ENCODE results near the gene OR5L2. TPM values are rescaled to one million over a fixed set of nuclear protein-coding genes. Genes with fewer than 3 reads are reported as not detected.
A peak's percentile ranks its signal among the peaks of the same experiment; 100 is the strongest.
"Not testable (repeated sequence)": the region's sequence is repeated elsewhere in the genome, so short reads cannot be mapped to it uniquely, and the experiment has no call there.

Gene OR5L2
- total RNA-seq, 4 donors from 2014 or later = not detected

DNA sequence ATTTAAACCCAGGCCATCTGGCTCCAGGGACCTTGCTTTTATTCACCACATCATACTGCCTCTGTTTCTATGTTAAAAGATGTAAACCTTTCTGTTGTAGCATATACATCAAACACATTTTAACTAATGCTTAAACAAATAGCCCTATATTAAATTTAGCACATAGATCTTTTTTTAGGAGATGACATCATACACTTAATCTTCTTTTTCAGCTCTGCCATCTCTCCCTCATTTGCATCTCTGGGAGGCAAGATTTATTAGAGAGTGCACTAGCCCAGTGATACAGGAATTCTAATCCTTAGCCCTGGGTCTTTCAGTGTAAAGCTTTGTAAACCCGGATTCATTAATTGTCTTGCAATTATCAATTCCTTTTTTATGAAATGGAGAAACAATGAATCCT, 25.1 kb downstream of the OR5L2 start:
- ATAC-seq = no peak
- 83 to 88% methylated on average over 1 of the region's 1 CpG for WGBS, 2 donors (ENCODE audit: low coverage in 1 of 2)
- H3K27ac ChIP-seq = no peak overlapping the region

DNA sequence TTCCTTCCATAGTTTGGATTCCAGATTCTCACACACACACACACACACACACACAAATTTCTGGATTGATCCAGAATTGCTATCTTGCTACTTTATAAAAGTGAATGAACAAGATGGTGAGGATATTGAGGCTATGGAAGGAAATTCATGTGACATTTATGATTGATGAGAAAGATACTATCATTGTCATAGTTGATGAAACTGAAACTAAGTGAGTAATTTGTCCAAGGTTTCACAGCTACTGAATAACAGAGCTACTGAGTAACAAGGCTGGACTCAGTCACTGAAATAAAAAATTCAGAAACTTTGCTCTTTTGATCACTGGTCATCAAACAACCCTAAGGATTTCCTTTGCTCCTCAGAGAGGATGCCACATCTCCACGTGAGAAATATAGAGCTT, 27.7 kb downstream of the OR5L2 start:
- Histone ChIP-seq H3K27ac (no peak overlapping the region), H3K4me3 (no peak overlapping the region), H3K4me1 (no peaks in the 10 kb centered on the region), H3K36me3 (no peaks in the 10 kb centered on the region), H3K27me3 (peaks cover 6% of the 10 kb centered on the region), H3K9me3 (no peaks in the 10 kb centered on the region)
- TF ChIP-seq EP300 (IDR thresholded peaks at IDR 0.05) = no peak
- TF ChIP-seq, protein P1, sequence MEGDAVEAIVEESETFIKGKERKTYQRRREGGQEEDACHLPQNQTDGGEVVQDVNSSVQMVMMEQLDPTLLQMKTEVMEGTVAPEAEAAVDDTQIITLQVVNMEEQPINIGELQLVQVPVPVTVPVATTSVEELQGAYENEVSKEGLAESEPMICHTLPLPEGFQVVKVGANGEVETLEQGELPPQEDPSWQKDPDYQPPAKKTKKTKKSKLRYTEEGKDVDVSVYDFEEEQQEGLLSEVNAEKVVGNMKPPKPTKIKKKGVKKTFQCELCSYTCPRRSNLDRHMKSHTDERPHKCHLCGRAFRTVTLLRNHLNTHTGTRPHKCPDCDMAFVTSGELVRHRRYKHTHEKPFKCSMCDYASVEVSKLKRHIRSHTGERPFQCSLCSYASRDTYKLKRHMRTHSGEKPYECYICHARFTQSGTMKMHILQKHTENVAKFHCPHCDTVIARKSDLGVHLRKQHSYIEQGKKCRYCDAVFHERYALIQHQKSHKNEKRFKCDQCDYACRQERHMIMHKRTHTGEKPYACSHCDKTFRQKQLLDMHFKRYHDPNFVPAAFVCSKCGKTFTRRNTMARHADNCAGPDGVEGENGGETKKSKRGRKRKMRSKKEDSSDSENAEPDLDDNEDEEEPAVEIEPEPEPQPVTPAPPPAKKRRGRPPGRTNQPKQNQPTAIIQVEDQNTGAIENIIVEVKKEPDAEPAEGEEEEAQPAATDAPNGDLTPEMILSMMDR (IDR thresholded peaks at IDR 0.05) = no peak
- TF ChIP-seq POLR2AphosphoS5 (IDR thresholded peaks at IDR 0.05) = no peak
- TF ChIP-seq POLR2A (IDR thresholded peaks at IDR 0.05) = no peak
- ATAC-seq = no peak
- WGBS, 2 donors (ENCODE audit: low coverage in 1 of 2) = 0 to 63% methylated on average over 1 of the region's 1 CpG

More for the DNA sequence above, 25.1 kb downstream of the OR5L2 start:
- H3K36me3 ChIP-seq = no peaks in the 10 kb centered on the region
- no peaks in the 10 kb centered on the region for H3K4me1 ChIP-seq
- peaks cover 5% of the 10 kb centered on the region for H3K27me3 ChIP-seq
- no peak overlapping the region for H3K4me3 ChIP-seq
- H3K9me3 ChIP-seq = no peaks in the 10 kb centered on the region
- TF ChIP-seq POLR2AphosphoS5 (IDR thresholded peaks at IDR 0.05) (no peak), POLR2A (IDR thresholded peaks at IDR 0.05) (no peak), EP300 (IDR thresholded peaks at IDR 0.05) (no peak)
- TF ChIP-seq, protein P1 (IDR thresholded peaks at IDR 0.05) = no peak

DNA sequence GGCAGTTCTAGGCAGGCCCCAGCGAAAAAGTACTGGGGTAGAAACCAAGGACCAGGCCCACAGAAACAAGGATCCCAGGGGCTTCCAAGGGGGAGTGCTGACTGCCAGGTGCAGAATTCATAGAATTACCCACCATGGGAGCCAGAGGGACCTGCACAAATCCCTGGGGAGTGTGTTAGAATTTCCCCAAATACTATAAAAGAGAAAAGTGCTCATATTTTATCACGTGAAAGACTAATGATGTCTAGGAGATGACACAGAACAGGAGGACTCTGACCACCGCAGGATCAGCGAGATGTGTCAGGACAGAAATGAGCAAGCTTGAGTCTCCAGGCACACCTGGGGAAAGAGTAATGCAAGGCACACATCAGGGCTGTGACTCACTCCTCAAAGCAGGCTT, 40.3 kb downstream of the OR5L2 start:
- 88% methylated on average over 3 of the region's 4 CpGs; no CpG with 5 or more reads in 1 of the 2 donors for WGBS, 2 donors (ENCODE audit: low coverage in 1 of 2)
- not testable (repeated sequence) for H3K4me1 ChIP-seq, H3K27me3 ChIP-seq, H3K9me3 ChIP-seq, ATAC-seq, H3K36me3 ChIP-seq, H3K27ac ChIP-seq, H3K4me3 ChIP-seq

DNA sequence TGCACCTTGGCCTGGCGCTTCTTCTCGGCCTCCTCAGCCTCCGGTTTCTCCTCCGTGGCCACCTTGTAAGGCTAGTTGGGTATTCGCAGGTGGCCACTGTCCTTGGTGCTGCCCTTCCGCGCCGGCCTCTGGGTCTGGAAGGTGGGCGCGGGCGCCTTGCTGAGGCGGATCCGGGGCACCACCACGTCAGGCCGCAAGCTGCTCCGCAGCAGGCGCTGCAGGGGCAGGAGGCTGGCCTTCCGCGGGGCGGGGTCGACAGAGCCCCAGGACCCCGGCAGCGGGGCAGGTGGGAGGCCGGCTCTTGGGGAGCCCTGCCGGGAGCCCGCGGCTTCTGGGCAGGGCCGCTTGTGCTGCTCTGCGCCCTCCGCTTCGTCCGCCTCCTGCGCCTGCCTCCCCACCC, 45.7 kb downstream of the OR5L2 start:
- no CpG with 5 or more reads among the region's 33 CpGs for WGBS, 2 donors (ENCODE audit: low coverage in 1 of 2)
- H3K9me3 ChIP-seq = peaks cover 0 to 17% (median 0%) of the 10 kb centered on the region in 3 donors
- ATAC-seq, H3K4me1 ChIP-seq, H3K27ac ChIP-seq, H3K36me3 ChIP-seq: not testable (repeated sequence)
- peak overlapping the region in 1 of 2 donors; percentile 12 for H3K4me3 ChIP-seq
- peaks cover 12% of the 10 kb centered on the region for H3K27me3 ChIP-seq

DNA sequence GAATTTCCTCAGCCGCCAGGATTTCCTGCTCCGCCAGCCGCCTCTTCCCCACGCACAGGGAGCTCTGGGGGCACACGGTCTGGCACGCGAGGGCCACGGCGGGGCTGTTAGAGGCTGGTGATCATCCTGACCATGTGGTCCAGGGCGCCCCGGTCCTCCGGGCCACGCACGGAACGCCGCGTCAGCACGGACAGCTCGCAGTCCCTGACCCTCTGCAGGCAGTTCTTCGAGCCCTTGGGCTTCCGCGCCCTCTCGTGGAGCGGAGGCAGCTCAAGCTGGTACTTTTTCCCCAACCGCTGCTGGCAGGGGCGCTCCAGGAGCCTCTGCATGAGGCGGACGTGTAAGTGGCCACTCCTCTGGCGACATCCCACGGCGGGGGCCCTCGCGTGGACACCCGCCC, 46.1 kb downstream of the OR5L2 start:
- peaks cover 0 to 17% (median 0%) of the 10 kb centered on the region in 3 donors for H3K9me3 ChIP-seq

More for the DNA sequence above, 46.1 kb downstream of the OR5L2 start:
- Histone ChIP-seq H3K27me3 (peaks cover 12% of the 10 kb centered on the region), H3K4me3 (peak overlapping the region in 1 of 2 donors; percentile 12)
- H3K36me3 ChIP-seq, H3K27ac ChIP-seq, ATAC-seq, H3K4me1 ChIP-seq: not testable (repeated sequence)
- TF ChIP-seq, protein P1 (IDR thresholded peaks at IDR 0.05) = peak in 1 of 4 experiments; percentile 10
- 80% methylated on average over 1 of the region's 34 CpGs; no CpG with 5 or more reads in 1 of the 2 donors for WGBS, 2 donors (ENCODE audit: low coverage in 1 of 2)

Small RNA genes lying within 50 kb of the gene (small RNA-seq; reads per million reads assigned to genes)
- gene AC036111.3 = 0 reads per million in 4 donors

Other genes starting within 250 kb of the OR5L2 start
- gene OR4C11, start 219.6 kb upstream of the OR5L2 start, total RNA-seq = not detected
- gene OR4P4, start 192.1 kb upstream of the OR5L2 start, total RNA-seq = not detected
- gene OR4S2, start 178.9 kb upstream of the OR5L2 start, total RNA-seq = not detected
- gene OR4C6, start 165.0 kb upstream of the OR5L2 start, total RNA-seq = not detected
- gene OR5D13, start 53.8 kb upstream of the OR5L2 start, total RNA-seq = not detected
- under 1 TPM in 1 of 4 donors, not detected in 3; 0.89 TPM for gene OR5D14, start 31.7 kb upstream of the OR5L2 start, total RNA-seq
- not detected for gene OR5L1, start 15.9 kb upstream of the OR5L2 start, total RNA-seq
- gene OR5D18, start 7.6 kb upstream of the OR5L2 start, total RNA-seq = not detected
- not detected for gene OR5D16, start 11.5 kb downstream of the OR5L2 start, total RNA-seq
- not detected for gene TRIM51, start 56.1 kb downstream of the OR5L2 start, total RNA-seq
- gene OR5W2, start 87.4 kb downstream of the OR5L2 start, total RNA-seq = not detected
- not detected for gene OR5I1, start 109.2 kb downstream of the OR5L2 start, total RNA-seq
- not detected for gene OR10AG1, start 142.7 kb downstream of the OR5L2 start, total RNA-seq
- gene OR5F1, start 167.4 kb downstream of the OR5L2 start, total RNA-seq = not detected
- gene OR5AS1, start 200.4 kb downstream of the OR5L2 start, total RNA-seq = under 1 TPM in 1 of 4 donors, not detected in 3; 0.04 TPM